Activated CD8-positive, alpha-beta memory T cell treated with anti-CD3 and anti-CD28 coated beads for 48 hours (primary cell): ENCODE results near the gene PEX11G.

Experiments used
- DNase-seq, 3 experiments: peaks; one replicate each; pipeline ENCODE4 v3.0.0-alpha.2; 2020; ENCODE audit warnings: low read depth in 2 of 3, low spot score in 2 of 3

The PEX11G gene

GRCh38 chr19:7522072-7522922 is 33.5 kb upstream of the PEX11G start, which contains the start of gene MCOLN1:
Gene MCOLN1 (plus strand): TSS chr19:7522624. CDS start chr19:7522751, 127 bp downstream.
- peak; percentile 98 to 100 (median 99) for DNase-seq

GRCh38 chr19:7521551-7522071 is 32.8 kb upstream of the PEX11G start:
- DNase-seq, result no peak

- DNase-seq, result no peak
Observed at GRCh38 chr19:7520131-7521051, 31.6 kb upstream of the PEX11G start.

GRCh38 chr19:7519361-7520130 is 30.7 kb upstream of the PEX11G start:
- DNase-seq, result no peak

GRCh38 chr19:7516878-7517277 is 28.0 kb upstream of the PEX11G start:
- DNase-seq, result no peak

GRCh38 chr19:7516333-7516732 is 27.5 kb upstream of the PEX11G start:
- DNase-seq, result no peak

- no peak for DNase-seq
Observed at GRCh38 chr19:7515645-7516151, 26.9 kb upstream of the PEX11G start, which contains the start of gene ZNF358. Gene ZNF358 (plus strand): TSS chr19:7516103. CDS start chr19:7519243, 3,140 bp downstream.

- DNase-seq, result no peak
Observed at GRCh38 chr19:7515110-7515644, 26.3 kb upstream of the PEX11G start.

- no peak for DNase-seq
Observed at GRCh38 chr19:7513809-7514642, 25.2 kb upstream of the PEX11G start.

- DNase-seq, result no peak
Observed at GRCh38 chr19:7512400-7512851, 23.6 kb upstream of the PEX11G start.

- no peak for DNase-seq
Observed at GRCh38 chr19:7509625-7510024, 20.8 kb upstream of the PEX11G start.

- DNase-seq, result no peak
Observed at GRCh38 chr19:7507884-7508283, 19.0 kb upstream of the PEX11G start.

GRCh38 chr19:7506385-7507328 is 17.8 kb upstream of the PEX11G start:
- DNase-seq, result no peak

- no peak for DNase-seq
Observed at GRCh38 chr19:7505682-7506384, 17.0 kb upstream of the PEX11G start.

- DNase-seq, result no peak
Observed at GRCh38 chr19:7505288-7505681, 16.4 kb upstream of the PEX11G start.

GRCh38 chr19:7504684-7505083 is 15.8 kb upstream of the PEX11G start:
- no peak for DNase-seq

GRCh38 chr19:7502552-7502951 is 13.7 kb upstream of the PEX11G start:
- DNase-seq, result no peak
